Measurements from ENCODE around the gene PARVA.

- no peak for TF ChIP-seq POLR2A (IDR thresholded peaks at IDR 0.05; ENCODE audit: extremely low read depth, insufficient read length)
- no peak for TF ChIP-seq CTCF (IDR thresholded peaks at IDR 0.05; ENCODE audit: low read depth, low read length)
Measured at GRCh38 chr11:12394601-12395000, 17.2 kb downstream of the PARVA start.
